IPS-NIHi7 (cell line): ENCODE measurements around the gene LGALS3BP.
"Not testable (repeated sequence)": the region's sequence is repeated elsewhere in the genome, so short reads cannot be mapped to it uniquely, and the experiment has no call there.

Experiments
- DNase-seq: peaks from one replicate; pipeline ENCODE4 v3.0.0; 2012; ENCODE audit warnings: mixed read lengths; ENCODE audit errors: extremely low spot score

The LGALS3BP gene

DNA sequence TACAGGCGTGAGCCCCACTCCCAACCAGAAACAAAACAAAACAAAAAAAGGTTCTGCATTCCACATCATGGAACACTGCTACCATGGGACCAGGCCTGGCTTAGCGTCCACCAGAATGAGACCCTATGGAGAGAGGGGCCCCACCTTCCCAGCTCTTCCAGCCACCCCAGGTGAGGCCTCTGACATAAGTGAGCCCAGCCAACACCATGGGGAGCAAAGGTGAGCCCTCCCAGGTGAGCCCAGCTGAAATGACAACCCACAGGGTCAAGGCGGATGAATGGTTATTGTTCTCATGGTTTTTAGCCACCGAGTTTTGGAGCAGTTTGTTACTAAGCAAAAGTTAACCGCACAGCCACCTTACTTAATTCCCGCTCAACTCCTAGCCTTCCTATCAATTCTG lies 16.3 kb downstream of the LGALS3BP start:
- DNase-seq = no peak

DNA sequence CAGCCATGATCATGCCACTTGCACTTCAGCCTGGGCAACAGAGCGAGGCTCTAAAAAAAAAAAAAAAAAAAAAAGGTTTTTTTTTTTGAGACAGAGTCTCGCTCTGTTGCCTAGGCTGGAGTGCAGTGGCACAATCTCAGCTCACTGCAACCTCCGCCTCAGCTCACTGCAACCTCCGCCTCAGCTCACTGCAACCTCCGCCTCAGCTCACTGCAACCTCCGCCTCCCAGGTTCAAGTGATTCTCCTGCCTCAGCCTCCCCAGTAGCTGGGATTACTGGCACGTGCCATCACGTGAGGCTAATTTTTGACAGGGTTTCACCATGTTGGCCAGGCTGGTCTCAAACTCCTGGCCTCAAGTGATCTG lies 16.8 kb downstream of the LGALS3BP start:
- not testable (repeated sequence) for DNase-seq

DNA sequence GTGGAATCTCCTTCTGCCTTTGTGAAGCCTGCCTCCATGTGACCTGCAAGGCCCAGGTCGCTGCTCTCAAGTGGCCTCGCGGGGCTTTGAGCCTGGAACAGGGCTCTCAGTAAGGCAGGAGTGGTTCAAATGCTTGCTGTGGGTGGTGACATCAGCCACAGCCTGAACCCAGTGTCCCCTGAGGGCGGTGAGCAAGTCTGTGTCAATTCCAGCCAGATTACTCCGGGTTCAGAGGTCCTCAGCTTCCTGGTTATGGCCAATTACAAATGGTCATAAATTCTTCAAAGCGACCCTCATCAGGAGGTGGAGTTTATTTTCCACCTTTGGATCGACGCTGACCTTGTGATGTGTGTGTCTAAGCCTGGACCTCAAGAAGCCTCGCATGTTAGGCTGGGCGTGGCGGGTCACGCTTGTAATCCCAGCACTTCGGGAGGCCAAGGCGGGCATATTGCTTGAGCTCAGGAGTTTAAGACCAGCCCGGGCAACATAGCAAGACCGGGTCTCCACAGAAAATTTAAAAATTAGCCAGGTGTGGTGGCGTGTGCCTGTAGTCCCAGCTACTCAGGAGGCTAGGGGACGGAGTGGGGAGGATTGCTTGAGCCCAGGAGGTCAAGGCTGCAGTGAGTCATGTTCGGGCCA lies 17.3 kb downstream of the LGALS3BP start:
- no peak for DNase-seq

DNA sequence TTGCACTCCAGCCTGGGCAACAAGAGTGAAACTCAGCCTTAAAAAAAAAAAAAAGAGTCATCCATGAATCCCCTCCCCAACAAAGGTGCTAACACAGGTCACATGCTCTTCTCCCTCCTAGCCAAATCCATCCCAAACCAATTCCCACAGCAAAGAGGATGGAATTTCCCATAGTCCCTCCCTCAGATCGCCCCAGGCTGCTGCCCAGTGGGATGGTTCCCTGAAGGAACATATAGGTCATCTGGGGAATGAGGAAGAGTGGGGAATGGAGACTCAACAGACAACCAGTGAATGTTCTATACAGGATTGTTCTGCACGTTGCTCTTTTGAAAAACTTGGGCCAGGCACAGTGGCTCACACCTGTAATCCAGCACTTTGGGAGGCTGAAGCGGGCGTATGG lies 18.2 kb downstream of the LGALS3BP start:
- no peak for DNase-seq

DNA sequence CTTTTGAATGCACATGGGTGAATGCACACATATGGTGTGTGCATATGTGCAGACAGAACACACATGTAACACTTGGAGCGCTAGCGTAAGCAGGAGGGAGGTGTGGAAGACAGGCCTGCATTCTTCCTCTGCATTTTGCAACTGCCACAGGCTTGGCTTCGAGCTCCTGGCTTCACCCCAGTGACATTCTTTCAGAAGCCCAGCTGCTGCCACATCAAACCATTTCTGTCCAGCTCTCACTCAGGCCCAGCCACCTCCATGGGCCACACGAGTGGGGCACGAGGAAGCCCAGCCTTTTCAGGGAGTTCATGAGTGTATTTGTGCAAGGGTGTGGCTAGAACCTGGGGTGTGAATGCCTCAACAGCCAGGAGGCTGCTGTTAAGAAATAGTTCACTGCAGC lies 18.8 kb downstream of the LGALS3BP start:
- no peak for DNase-seq

DNA sequence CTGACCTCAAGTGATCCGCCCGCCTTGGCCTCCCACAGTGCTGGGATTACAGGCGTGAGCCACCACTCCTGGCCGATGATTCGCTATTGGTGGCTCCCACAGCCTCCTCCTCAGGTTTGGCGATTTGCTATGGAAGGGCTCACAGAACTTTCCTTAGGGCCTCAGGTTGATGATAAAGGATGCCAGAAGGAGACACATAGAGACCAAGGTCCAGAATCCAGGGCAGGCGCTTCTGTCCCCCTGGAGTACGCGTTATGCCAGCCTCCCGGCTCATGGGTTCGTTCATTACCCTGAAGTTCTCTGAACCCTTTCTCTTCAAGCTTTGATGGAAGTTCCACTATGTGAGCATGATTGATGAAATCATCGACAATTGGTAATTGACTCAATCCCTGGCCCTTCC lies 19.9 kb downstream of the LGALS3BP start:
- no peak for DNase-seq

DNA sequence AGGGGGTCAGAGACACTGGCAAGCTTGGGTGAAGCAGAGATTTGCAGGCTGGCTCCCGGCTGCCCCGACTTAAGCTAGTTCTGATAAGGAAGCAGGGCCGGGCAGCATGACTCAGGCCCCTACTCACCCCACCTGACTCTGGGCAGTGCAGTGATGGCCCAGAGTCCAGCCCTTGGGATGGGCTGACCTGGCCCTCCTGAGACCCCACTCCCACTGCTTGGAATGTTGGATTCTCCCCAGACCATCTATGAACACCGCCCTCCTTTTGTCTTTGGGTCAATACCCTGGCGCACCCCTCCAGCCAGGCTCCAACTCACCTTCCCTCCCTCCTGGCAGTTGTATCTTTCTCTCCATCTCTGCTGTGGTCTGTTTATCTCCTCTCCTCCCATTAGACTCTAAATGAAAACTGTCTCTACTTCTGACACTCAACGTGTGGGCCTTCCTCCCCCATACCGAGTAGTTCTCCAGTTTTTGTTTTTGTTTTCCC lies 21.0 kb downstream of the LGALS3BP start:
- no peak for DNase-seq

DNA sequence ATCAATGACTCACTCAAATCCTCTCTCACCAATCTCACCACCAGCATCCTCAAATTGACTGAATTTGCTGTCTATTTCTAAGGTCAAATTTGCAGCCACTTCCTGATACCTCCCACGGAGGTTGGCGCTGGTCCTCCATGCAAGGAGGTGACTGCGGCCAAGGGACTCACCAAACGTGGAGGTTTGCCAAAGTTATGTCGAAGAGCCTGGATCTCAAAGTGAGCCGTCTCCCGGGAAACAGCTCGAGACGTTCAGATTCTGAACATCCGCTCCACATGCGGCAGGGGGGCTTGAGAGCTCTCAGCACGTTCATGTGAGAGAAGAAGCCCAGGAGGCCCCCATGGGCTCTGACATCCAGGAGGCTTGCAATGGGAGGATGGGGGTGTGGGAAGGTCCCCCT lies 22.6 kb downstream of the LGALS3BP start:
- DNase-seq = no peak

DNA sequence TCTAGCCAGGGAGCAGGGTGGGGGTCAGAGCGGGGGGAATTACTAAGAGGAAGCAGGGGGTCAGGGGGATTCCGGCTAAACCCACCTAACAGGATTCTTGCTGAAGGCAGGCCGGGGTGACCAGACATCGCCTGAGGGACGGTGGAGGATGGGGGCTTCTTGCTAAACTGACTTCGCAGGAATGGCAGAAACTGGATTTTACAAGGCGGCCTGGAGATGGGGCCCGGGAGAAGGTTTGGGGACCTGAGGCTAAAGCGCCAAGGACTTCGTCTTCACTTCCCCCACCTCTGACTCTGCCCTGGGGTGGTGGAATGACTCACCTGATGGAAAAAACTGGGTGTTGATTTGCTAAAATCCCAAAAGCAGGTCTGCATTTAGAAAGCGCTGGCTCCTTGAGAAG lies 23.5 kb downstream of the LGALS3BP start:
- no peak for DNase-seq

DNA sequence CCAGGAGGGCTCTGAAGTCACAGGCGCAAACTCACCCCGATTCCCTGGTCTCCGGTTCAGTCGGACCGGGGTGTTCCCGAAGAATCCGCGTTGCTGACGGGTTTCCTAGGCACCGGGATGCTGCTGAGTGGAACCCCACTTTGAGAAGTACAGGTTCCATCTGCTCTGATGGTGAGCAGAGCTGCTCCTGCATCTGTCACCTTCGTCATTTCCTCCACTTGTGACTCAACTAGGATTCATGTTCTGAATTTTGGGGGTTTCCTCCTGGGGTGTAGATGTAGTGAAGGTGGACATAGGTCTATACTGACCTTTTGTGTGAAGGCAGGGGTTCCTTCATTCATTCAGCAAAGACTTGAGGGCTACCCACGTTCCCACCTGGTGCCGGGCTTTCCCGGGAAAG lies 25.0 kb downstream of the LGALS3BP start:
- no peak for DNase-seq

DNA sequence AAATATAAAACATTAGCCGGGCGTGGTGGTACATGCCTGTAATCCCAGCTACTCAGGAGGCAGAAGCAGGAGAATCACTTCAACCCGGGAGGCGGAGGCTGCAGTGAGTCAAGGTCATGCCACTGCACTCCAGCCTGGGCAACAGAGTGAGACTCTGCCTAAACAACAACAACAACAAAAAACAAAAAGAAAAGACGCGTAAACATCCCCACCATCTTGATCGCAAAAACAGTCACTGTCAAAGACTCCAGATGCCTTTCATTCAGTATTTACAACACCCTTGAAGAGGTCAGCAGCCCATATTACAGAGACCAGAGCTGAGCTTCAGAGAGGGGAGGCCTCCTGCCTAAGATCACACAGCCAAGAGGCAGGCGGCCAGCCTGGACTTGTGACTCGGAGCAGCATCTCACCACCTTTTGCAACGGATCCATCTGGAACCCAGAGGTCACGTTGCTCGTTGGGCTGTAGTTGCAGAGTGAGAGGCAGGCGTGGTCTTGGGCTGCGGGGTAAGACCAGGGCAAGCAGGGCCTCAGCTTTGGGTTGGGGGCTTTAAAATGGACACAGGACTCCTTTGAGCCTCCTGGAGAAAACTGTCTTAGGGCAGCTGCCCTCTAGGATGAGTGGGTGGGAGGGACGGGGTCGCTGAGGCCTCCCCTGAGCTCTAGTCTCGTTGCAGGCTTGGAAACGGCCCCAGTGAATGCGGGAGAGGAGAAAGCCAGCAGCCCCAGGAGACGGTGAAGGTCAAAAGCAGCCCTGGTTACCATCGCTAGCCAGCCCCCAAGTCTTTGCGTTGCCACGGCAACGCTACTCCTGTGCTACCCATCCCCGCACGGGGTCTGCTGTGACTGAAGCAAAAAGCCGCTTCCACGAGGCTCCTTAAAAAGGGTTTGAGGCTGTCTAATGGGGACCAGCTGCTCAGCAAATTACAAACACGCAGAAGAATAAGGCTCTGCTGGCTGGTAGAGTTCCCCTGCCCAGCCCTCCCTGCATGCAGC lies 26.1 kb downstream of the LGALS3BP start:
- DNase-seq = no peak

DNA sequence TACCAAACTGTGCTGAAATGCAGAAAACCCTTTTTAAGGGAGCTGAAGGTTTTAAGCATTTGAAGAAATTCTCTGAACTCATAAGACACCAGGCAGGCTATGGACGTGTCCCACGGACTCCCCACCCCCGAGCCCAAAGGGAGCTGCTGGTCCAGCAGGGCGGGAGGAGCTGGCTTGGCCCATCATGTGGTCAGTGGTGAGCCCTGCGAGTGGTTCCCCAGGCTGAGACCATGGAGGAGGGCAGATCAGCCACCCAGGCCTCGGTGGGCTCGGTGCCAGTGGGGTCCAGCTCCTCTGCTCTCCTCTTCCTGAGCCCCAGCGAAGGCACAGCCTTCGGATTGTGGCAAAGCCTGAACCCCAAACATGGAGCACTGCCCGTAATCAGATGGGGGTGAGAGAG lies 27.0 kb downstream of the LGALS3BP start:
- DNase-seq = no peak

DNA sequence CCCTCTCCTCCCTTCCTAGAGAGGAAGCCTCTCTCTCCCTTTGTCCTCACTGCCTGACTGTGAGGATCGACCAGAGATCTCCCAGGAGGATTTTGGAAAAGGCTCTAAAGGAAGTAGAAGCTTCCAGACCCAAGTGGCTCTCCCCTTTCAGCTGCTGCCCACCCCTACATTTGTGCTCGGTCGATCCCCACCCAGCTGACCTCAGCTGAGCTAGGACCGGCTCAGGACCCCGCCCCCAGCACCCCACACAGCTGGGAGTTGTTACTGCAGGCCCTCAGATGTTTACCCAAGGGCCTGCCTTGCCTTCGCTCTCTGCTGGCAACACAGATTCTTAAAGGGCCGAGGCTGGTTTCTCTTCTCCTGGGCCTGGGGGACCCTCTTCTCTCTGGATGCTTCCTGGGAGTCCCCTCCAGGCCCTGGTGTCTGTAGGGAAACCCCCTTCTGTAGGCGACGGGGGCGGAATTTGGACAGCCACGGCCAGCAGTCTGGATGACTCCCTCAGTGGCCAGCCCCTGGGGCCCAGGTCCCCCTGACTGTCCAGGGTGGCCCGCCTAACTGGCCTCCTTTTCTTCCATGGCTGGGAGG lies 27.7 kb downstream of the LGALS3BP start:
- DNase-seq = no peak

DNA sequence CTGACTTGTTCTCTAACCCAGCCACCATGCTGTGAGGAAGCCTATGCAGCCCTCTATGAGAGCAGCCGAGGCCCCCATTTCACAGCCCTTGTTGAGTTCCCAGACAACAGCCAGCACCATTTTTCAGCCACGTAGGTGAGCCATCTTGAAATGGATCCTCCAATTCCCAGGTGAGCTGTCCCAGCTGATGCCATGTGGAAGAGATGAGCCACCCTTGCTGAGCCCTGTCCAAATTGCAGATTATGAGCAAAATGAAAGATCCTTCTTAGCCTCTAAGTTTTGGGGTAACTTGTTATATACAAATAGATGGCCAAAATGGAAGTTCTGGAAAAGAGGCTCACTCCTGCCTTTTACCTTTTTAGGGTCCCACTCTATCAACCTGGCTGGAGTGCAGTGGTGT lies 28.9 kb downstream of the LGALS3BP start:
- no peak for DNase-seq

DNA sequence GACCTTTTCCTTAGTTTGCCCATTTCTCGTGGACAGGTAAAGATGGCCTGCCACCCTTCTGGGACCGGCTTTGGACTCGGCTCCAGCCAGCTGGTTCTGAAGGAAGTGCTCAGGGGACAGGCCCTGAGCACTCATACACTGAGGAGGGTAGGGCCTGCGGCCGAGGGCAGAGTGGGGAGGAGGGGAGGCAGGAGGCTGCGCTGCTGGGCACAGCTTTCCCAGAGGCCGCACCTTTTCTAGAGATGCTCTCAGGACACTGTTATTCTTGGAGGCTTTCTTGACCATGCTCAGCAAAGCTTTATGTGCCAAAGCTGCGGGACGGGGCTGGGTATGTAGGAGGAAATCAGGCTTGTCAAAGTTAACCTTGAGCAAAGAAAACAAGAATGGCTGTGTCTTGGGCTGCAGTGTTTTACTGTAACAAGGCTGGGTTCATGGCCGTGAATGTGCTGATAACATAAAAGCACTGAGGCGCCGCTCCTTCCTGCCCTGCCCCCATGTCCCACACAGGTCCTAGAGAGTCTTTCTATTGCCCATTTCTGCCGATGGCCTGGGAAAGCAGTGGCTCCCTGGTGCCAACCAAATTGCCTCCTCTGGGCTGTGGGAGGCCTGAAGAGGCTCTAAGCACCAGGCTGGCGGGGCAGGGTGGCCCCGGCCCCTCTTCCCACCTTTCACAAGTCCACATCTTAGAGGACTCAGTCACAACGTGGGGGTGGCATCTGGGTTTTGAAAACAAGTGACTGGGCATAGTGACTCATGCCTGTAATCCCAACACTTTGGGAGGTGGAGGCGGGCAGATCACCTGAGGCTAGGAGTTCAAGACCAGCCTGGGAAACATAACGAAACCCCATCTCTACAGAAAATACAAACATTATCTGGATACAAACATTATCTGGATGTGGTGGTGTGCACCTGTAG lies 32.2 kb downstream of the LGALS3BP start:
- DNase-seq = no peak

DNA sequence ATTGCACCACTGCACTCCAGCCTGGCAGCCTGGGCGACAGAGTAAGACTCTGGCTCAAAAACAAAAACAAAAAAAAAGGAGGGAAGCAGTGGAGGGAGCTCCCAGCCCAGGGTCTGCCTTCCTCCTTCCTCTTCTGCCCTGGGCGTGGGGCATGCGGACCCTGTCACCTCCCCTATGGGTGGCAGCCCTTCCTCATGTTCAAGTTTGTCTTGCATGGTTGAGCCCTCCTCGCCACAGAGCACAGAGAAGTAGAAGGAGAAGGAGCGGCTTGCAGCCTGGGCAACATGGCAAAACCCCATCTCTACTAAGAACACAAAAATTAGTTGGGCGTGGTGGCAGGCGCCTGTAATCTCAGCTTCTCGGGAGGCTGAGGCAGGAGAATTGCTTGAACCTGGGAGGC lies 33.1 kb downstream of the LGALS3BP start:
- no peak for DNase-seq

DNA sequence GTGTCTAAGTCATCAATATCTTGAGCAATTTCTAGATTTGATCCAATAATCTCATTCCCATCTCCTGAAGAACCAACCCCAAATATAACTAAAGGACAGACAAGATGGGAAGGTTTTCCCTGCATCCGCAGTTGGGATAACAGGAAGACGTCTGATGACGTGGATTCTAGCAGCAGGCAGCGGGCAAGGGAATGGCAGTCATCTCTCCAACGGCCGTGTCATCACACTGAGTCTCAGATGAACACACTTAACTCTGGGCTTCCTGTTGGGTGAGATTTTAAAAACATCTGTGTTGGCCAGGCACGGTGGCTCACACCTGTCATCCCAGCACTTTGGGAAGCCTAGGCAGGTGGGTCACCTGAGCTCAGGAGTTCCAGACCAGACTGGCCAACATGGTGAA lies 33.6 kb downstream of the LGALS3BP start:
- DNase-seq = no peak

DNA sequence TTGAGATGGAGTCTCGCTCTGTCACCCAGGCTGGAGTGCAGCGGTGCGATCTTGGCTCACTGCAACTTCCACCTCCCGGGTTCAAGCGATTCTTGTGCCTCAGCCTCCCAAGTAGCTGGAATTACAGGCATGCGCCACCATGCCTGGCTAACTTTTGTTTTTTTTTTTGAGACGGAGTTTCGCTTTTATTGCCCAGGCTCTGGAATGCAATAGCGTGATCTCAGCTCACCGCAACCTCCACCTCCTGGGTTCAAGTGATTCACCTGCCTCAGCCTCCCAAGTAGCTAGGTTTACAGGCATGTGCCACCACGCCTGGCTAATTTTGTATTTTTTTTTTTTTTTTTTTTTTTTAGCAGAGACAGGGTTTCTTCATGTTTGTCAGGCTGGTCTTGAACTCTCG lies 34.3 kb downstream of the LGALS3BP start:
- DNase-seq = not testable (repeated sequence)

DNA sequence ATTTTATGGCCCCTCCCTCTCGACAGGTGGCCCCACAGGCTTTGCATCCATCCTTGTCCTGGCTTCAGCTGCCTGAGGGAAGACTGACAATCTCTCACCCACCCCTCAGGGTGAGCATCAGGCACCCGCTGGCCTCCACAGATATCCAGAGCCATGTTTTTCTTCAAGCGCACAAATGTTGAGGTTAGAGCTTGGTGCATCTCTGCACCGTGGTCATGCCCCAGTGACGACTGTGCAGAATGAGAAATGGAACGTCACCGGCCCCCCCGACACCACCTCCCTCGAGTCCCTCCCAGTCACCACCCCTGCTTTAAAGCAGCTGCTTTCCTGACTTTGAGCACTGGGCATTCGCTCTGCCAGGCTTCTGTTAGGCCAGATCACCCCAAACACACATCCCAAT lies 34.8 kb downstream of the LGALS3BP start:
- no peak for DNase-seq

DNA sequence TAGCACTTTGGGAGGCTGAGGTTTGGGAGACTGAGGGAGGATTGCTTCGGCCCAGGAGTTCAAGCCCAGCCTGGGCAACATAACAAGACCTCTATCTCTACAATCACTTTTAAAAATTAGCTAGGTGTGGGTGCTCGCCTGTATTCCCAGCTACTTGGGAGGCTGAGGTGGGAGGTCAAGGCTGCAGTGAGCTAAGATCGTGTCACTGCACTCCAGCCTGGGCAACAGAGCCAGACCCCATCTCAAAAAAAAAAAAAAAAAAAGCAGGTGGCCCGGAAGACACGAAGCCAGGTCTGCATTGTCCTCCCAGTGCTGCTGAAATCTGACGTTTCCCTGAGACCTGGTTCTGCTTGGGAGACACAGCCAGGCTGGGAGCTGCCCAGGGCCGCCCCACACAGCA lies 35.7 kb downstream of the LGALS3BP start:
- no peak for DNase-seq

DNA sequence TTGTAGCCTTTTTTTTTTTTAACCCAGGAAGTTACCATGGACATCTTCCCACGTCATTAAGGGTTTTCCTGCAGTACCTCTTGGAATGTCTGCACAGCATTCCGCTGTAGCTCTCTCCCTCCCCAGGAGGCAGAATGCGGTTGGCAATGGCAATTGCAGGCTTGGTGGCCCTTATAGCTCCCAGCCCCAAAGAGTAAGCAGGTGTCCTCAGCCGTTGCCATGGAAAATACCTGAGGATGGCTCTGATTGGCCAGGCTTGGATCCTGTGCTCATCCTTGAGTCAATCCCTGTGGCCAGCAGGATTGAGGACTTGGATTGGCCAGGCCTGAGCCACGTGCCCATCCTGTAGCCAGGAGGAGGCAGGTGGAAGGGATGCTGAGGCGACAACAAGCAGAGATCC lies 39.0 kb downstream of the LGALS3BP start:
- peak; percentile 65 for DNase-seq

DNA sequence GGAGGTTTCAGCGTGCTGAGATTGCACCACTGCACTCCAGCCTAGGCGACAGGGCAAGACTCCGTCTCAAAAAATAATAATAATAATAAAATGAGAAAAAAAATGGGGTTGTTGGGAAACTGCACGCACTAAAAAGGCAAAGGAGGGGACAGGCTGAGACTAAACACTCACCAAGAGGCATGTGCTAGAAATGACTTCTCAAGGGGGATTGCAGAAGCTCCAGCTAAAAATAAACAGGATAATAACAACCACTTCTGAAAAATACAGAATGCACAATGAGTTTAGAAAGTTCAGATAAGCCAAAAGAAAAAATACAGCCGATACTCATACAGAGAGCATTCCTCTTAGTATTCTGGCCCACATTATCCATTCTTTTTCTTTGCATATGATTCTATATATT lies 39.5 kb downstream of the LGALS3BP start:
- DNase-seq = no peak
